Heart left ventricle (tissue), 13 donors: Measurements from ENCODE around the gene AGA.

ENCODE experiments used
- CTCF ChIP-seq, 12 donors: fragments of 200-600 bp; sonication (generic) in 4 of 12; IDR thresholded peaks; one replicate each; pipeline versions ENCODE4 v1.5.0 to v1.8.0; 2018 to 2022; ENCODE audit warnings: antibody characterized with exemption in 12 of 12, mild to moderate bottlenecking in 5 of 12
- POLR2A ChIP-seq, 2 donors: fragments of 450-650 bp; IDR thresholded peaks; one replicate each; pipeline ENCODE4 v1.6.1; 2017; ENCODE audit warnings: antibody characterized with exemption in 2 of 2, mild to moderate bottlenecking in 2 of 2, moderate library complexity in 2 of 2
- donor health status: ischemic (EF 13 %, LVEDD 7.1; RV severe dilation, severe dysfunction).
- donor health status: DM: no; HTN: yes; CAD: no.
- donor health status: DM: no; HTN: no; CAD: no.
- donor health status: ischemic (EF 25% LVEDD 6.9; RV normal size, moderate dysfunction).
- donor health status: ischemic (EF 25% LVEDD 5.7; RV mildly dilated, moderate dysfunction).
- donor health status: ischemic (EF 35%, LVEDD 5.7; RV mildly dilated, moderate dysfunction).
- donor health status: nonischemic (EF 11% LVEDD 7.7; RV severe dilation, severe dysfunction).
- donor health status: DM: yes; HTN: yes; CAD: no.
- donor health status: PGD.
- donor health status: ischemic (EF 29% LVEDD 5.4; RV normal size, mild dysfunction).
- donor health status: nonischemic (EF 23%, LVEDD 6.1; RV moderate dilation, normal function).

- TF ChIP-seq CTCF (IDR thresholded peaks at IDR 0.05) (no peak), POLR2A (IDR thresholded peaks at IDR 0.05) (no peak)
Measured at GRCh38 chr4:177455561-177455970, 13.3 kb upstream of the AGA start.
